Endothelial cell (in vitro differentiated cells): ENCODE data around the gene THOC2. TPM values are rescaled to one million over a fixed set of nuclear protein-coding genes. Genes with fewer than 3 reads are reported as not detected.

Source experiments
- DNase-seq: peaks from one replicate; pipeline ENCODE4 v3.0.0; 2021; ENCODE audit warnings: low spot score
- H3K27ac Mint-ChIP-seq: one replicate; pipeline ENCODE4 v1.8.0; 2021; ENCODE audit warnings: mixed read lengths, inconsistent platforms; ENCODE audit not compliant: unreplicated experiment
- H3K27me3 Mint-ChIP-seq: one replicate; pipeline ENCODE4 v1.8.0; 2021; ENCODE audit warnings: mild to moderate bottlenecking, moderate library complexity, mixed read lengths, inconsistent platforms; ENCODE audit not compliant: unreplicated experiment
- H3K36me3 Mint-ChIP-seq: one replicate; pipeline ENCODE4 v1.8.0; 2021; ENCODE audit warnings: mild to moderate bottlenecking, low read depth, mixed read lengths, inconsistent platforms; ENCODE audit not compliant: unreplicated experiment
- H3K4me1 Mint-ChIP-seq: one replicate; pipeline ENCODE4 v1.8.0; 2021; ENCODE audit warnings: mild to moderate bottlenecking, mixed read lengths, inconsistent platforms; ENCODE audit not compliant: unreplicated experiment
- H3K4me3 Mint-ChIP-seq: one replicate; pipeline ENCODE4 v1.8.0; 2021; ENCODE audit warnings: mild to moderate bottlenecking, mixed read lengths, inconsistent platforms; ENCODE audit not compliant: unreplicated experiment
- H3K9me3 Mint-ChIP-seq: one replicate; pipeline ENCODE4 v1.8.0; 2021; ENCODE audit warnings: mixed read lengths, inconsistent platforms; ENCODE audit not compliant: unreplicated experiment
- total RNA-seq: library from RNA; stranded (reverse); fragmentation: NEBNext Ultra II Directional; extraction: Animal tissue kit (Norgen Biotek cat#: 25700); gene quantifications from one replicate; pipeline ENCODE4 v1.2.1, GENCODE V29; 2021; ENCODE audit not compliant: unreplicated experiment
- TF ChIP-seq, protein P1 (sequence below): fragments of 200-600 bp; sonication (generic); IDR thresholded peaks from one replicate; pipeline ENCODE4 v1.5.0; 2021; ENCODE audit warnings: antibody characterized with exemption; ENCODE audit not compliant: unreplicated experiment

The THOC2 gene
- total RNA-seq, 1 donor from 2014 or later, result 94.3 TPM

DNA sequence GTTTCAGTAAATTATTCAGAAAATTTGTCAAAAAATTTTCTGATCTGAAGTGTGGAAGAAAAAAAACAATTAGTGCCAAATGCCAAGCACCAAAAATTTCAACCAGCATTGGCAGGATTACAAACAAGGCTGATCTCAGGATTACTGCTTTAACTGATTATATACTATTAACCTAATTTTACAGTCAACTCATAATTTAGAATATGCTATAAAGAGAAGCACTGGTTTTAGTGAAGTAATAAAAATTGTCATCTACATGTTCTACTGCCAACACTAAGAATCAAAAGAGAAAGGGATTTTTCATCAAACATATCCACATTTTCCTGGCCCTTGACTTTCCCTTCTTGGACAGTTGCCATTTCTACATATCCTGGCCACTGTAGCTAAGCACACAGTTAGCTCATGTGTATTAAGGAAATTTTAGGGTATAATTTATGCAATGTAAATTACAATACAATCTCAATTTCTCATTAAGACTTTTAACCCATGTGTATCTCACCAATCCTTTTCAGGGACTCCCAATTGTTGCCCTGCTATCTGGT is 33.8 kb downstream of the THOC2 start:
- no peaks in the 10 kb centered on the region for H3K9me3 Mint-ChIP-seq
- H3K27me3 Mint-ChIP-seq, result no peaks in the 10 kb centered on the region
- TF ChIP-seq, protein P1, sequence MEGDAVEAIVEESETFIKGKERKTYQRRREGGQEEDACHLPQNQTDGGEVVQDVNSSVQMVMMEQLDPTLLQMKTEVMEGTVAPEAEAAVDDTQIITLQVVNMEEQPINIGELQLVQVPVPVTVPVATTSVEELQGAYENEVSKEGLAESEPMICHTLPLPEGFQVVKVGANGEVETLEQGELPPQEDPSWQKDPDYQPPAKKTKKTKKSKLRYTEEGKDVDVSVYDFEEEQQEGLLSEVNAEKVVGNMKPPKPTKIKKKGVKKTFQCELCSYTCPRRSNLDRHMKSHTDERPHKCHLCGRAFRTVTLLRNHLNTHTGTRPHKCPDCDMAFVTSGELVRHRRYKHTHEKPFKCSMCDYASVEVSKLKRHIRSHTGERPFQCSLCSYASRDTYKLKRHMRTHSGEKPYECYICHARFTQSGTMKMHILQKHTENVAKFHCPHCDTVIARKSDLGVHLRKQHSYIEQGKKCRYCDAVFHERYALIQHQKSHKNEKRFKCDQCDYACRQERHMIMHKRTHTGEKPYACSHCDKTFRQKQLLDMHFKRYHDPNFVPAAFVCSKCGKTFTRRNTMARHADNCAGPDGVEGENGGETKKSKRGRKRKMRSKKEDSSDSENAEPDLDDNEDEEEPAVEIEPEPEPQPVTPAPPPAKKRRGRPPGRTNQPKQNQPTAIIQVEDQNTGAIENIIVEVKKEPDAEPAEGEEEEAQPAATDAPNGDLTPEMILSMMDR, result no peak
- H3K4me1 Mint-ChIP-seq, result no peaks in the 10 kb centered on the region
- DNase-seq, result no peak
- H3K27ac Mint-ChIP-seq, result no peak overlapping the region
- H3K36me3 Mint-ChIP-seq, result no peaks in the 10 kb centered on the region
- no peak overlapping the region for H3K4me3 Mint-ChIP-seq

- no peak overlapping the region for H3K4me3 Mint-ChIP-seq
- DNase-seq, result no peak
- TF ChIP-seq, protein P1, result no peak
- no peaks in the 10 kb centered on the region for H3K9me3 Mint-ChIP-seq
- H3K27ac Mint-ChIP-seq, result no peak overlapping the region
- no peaks in the 10 kb centered on the region for H3K4me1 Mint-ChIP-seq
- H3K27me3 Mint-ChIP-seq, result no peaks in the 10 kb centered on the region
- H3K36me3 Mint-ChIP-seq, result no peaks in the 10 kb centered on the region
Measured at GRCh38 chrX:123696334-123696733, 36.5 kb downstream of the THOC2 start.

DNA sequence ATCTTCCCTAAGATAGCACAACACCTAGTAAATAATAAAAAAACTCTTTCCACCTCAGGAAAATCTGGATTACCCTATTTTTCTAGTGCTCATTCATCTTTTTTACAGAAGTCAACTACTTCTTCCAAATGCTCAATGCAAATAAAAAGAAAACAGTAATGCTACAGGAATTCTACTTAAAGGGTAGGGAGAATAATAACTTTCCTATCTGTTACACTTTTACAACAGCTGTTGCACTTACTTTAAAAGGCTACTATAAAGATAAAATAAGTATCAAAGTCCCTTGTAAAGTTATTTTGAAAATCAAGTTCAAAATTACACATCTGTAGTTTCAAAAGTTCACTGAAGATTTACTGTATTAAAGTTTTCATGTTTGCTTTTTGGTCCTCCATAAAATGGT is 37.6 kb downstream of the THOC2 start:
- H3K4me1 Mint-ChIP-seq, result no peaks in the 10 kb centered on the region

GRCh38 chrX:123691776-123692175 is 41.1 kb downstream of the THOC2 start:
- no peaks in the 10 kb centered on the region for H3K4me1 Mint-ChIP-seq
- H3K27ac Mint-ChIP-seq, result no peak overlapping the region
- H3K27me3 Mint-ChIP-seq, result no peaks in the 10 kb centered on the region
- TF ChIP-seq, protein P1, result no peak
- no peak for DNase-seq
- no peaks in the 10 kb centered on the region for H3K9me3 Mint-ChIP-seq
- H3K4me3 Mint-ChIP-seq, result no peak overlapping the region
- H3K36me3 Mint-ChIP-seq, result no peaks in the 10 kb centered on the region

More for the DNA sequence above, 37.6 kb downstream of the THOC2 start:
- H3K36me3 Mint-ChIP-seq, result no peaks in the 10 kb centered on the region
- no peaks in the 10 kb centered on the region for H3K9me3 Mint-ChIP-seq
- TF ChIP-seq, protein P1, result no peak
- no peak overlapping the region for H3K27ac Mint-ChIP-seq
- H3K27me3 Mint-ChIP-seq, result no peaks in the 10 kb centered on the region
- H3K4me3 Mint-ChIP-seq, result no peak overlapping the region
- DNase-seq, result no peak

DNA sequence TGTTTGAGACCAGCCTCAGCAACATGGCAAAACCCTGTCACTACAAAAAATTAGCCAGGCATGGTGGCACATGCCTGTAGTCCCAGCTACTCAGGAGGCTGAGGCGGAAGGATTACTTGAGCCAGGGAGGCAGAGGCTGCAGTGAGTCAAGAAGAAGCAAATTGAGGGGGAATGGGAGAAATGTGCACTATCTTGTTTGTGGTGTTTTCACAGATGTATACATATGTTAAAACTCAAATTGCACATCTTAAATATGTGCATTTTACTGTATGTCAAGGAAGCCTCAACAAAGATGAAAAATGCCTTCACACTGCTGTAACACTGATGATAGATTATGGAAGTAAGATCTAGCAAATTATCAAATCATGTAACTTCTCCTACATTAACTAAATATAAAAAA is 44.3 kb downstream of the THOC2 start:
- Mint-ChIP-seq H3K27ac (no peak overlapping the region), H3K4me3 (no peak overlapping the region), H3K36me3 (no peaks in the 10 kb centered on the region), H3K4me1 (no peaks in the 10 kb centered on the region), H3K27me3 (no peaks in the 10 kb centered on the region), H3K9me3 (no peaks in the 10 kb centered on the region)
- DNase-seq, result no peak
- TF ChIP-seq, protein P1, result no peak
